RWPE1 (cell line): Measurements from ENCODE around the gene MDK.
"Not testable (repeated sequence)": the region's sequence is repeated elsewhere in the genome, so short reads cannot be mapped to it uniquely, and the experiment has no call there.

Source experiments
- CTCF ChIA-PET: fragments of 350-600 bp; sonication (Branson Sonifier 250); formaldehyde crosslinking; extraction: SDS; loops from one replicate; lab custom pipeline; 2021; lab: Yijun Ruan, JAX
- POLR2A ChIA-PET: fragments of 400-600 bp; formaldehyde crosslinking; extraction: SDS; loops from one replicate; lab custom pipeline; 2020; ENCODE audit warnings: antibody characterized with exemption; ENCODE audit not compliant: low non-redundant PET; lab: Yijun Ruan, JAX
- DNase-seq: peaks from one replicate; pipeline ENCODE4 v3.0.0; 2012; ENCODE audit warnings: low spot score
- H3K27ac ChIP-seq: fragments of 450-650 bp; 2 replicates; pipeline ENCODE4 v1.5.1; 2017
- CTCF ChIP-seq: fragments of 450-650 bp; conservative IDR thresholded peaks from 2 replicates; pipeline ENCODE4 v1.5.1; 2017; ENCODE audit warnings: low read depth, mild to moderate bottlenecking

MDK gene

GRCh38 chr11:46369458-46370152 is 11.9 kb upstream of the MDK start:
- TF ChIP-seq CTCF, result peak; percentile 91
- peak overlapping the region; percentile 85 for H3K27ac ChIP-seq
- CTCF ChIA-PET, result interaction anchor here (0.7 kb wide), 1 partner anchor 44 kb away, joined by 3 read pairs; no protein-coding TSS in a partner anchor
- DNase-seq, result peak; percentile 55
- POLR2A ChIA-PET, result no interaction called here

DNA sequence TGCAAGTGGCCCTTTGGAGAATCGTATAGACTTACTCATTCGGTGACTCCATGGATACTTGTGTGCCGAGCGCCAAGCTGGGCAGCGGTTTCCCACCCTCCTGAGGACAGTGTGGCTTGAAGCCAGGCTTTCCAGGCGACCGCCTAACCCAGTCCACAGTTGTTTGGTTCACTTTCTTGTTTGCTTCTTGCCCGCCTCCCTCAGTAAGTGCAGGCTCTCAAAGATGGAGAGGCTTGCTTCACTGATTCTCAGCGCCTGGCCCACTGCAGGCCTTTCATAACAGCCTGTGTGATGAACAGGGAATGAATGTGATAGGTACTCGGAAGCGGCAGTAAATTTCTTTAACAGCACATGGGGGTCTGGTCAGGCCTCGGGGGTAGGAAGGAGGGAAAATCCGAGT is 11.2 kb upstream of the MDK start:
- H3K27ac ChIP-seq, result peak overlapping the region; percentile 85
- TF ChIP-seq CTCF, result no peak
- ChIA-PET POLR2A (no interaction called here), CTCF (interaction anchor here (0.5 kb wide), 1 partner anchor 567 kb away, joined by 3 read pairs; no protein-coding TSS in a partner anchor)
- DNase-seq, result no peak

DNA sequence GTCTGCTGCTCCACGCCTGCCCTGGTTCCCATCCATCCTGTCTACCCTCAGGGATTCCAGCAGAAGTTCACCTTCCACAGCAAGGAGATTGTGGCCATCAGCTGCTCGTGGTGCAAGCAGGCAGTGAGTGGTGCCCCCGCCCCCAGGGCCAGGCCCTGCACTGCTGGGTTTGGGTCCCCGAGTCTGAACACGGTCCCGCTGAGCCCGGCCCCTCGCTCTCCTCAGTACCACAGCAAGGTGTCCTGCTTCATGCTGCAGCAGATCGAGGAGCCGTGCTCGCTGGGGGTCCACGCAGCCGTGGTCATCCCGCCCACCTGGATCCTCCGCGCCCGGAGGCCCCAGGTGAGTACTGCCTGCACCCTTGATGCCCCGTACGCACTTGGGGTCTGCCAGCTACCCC is 10.2 kb upstream of the MDK start:
- POLR2A ChIA-PET, DNase-seq: not testable (repeated sequence)
- CTCF ChIA-PET, result interaction anchor here (0.6 to 1.3 kb wide), 3 partner anchors 12 to 20 kb away, joined by 4 to 5 read pairs (median 4); partner anchors contain the start of gene CHRM4
- peak overlapping the region; percentile 85 for H3K27ac ChIP-seq

DNA sequence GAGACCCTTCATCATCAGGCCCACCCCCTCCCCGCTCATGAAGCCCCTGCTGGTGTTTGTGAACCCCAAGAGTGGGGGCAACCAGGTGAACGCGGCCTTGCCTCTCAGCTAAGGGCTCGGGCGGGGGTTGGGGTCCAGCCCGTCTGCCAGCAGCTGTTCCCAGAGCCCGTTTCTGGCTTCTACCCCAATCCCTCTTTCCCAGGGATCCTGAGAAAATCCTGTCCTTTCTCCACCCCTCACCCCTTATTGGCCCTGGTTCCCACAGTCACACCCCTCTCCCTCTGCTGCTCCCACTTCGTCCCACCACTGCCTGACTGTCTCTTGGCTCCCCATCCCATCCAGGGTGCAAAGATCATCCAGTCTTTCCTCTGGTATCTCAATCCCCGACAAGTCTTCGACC is 9.4 kb upstream of the MDK start:
- TF ChIP-seq CTCF, result no peak
- no peak for DNase-seq
- CTCF ChIA-PET, result interaction anchor here (0.7 to 1.3 kb wide), 3 partner anchors 9 to 20 kb away, joined by 4 read pairs; partner anchors contain the start of gene CHRM4
- POLR2A ChIA-PET, result no interaction called here
- peak overlapping the region; percentile 0 for H3K27ac ChIP-seq

DNA sequence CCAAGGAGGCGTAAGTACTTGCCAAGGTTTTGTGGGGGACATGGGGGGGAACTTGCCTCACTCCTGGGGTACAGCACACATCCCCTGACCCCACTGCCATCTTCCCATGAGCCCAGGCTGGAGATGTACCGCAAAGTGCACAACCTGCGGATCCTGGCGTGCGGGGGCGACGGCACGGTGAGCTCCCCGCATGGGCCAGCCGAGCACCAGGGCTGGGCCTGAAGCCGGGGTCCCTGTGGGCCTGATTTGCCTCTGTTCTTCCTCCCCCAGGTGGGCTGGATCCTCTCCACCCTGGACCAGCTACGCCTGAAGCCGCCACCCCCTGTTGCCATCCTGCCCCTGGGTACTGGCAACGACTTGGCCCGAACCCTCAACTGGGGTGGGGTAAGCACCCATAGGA is 9.0 kb upstream of the MDK start:
- DNase-seq, POLR2A ChIA-PET: not testable (repeated sequence)
- H3K27ac ChIP-seq, result peak overlapping the region; percentile 0
- CTCF ChIA-PET, result interaction anchor here (0.6 to 0.7 kb wide), 2 partner anchors 9 to 411 kb away, joined by 3 to 4 read pairs; no protein-coding TSS in a partner anchor

GRCh38 chr11:46373787-46374740 is 7.4 kb upstream of the MDK start:
- no peak for TF ChIP-seq CTCF
- ChIA-PET POLR2A (no interaction called here), CTCF (no interaction called here)
- no peak for DNase-seq
- peak overlapping the region; percentile 36 for H3K27ac ChIP-seq

- no peak for DNase-seq
- no peak overlapping the region for H3K27ac ChIP-seq
- no peak for TF ChIP-seq CTCF
- POLR2A ChIA-PET, result no interaction called here
- CTCF ChIA-PET, result no interaction called here
These were observed 6.7 kb upstream of the MDK start for GRCh38 chr11:46374815-46375214.
